Superior temporal gyrus (tissue), 1 donor: ENCODE results near the gene FAM131A.
A peak's percentile ranks its signal among the peaks of the same experiment; 100 is the strongest.

Experiments used
- DNase-seq: peaks from one replicate; pipeline ENCODE4 v3.0.0-alpha.2; 2016; ENCODE audit errors: extremely low spot score

The FAM131A gene

DNA sequence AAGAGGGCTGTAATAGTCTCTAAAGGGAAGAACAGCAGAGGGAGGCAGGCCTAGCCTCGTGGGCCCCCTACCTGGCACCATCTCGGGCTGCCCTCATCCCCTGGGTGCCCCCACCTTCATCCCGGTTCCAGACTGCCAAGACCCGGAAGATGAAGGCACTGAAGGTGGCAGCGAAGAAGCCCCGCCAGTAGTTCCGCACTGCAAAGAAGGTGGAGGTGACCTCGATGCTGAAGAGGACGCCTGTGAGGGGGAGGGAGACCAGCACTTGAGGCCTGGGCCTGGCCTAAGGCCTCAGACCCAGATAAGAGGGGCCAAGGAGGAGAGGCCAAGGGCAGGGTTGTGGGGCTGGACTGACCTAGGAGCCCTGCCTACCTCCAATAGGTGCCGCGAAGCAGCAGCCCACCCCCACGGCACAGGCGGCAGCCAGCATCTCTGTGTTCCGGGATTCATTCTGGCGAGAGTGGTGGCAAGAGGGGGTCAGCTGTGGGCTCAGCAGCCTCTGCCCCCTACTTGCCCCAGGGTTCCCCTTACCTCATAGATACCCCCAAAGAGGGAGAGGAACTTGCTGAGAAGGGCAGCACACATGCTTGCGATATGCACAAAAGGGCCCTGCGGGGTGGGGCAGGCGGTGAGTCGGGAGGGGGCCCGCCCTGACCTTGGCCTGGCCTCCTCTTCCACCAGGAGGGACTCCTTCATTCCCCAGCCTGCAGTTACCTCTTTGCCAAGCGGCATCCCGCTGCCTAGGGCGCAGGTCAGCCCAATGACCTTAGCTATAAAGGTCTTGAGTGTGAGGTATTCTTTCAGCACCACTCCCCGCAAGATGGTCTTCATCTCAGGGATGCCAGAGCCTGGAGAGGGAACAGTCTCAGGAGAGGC lies 20.1 kb downstream of the FAM131A start:
- no peak for DNase-seq

DNA sequence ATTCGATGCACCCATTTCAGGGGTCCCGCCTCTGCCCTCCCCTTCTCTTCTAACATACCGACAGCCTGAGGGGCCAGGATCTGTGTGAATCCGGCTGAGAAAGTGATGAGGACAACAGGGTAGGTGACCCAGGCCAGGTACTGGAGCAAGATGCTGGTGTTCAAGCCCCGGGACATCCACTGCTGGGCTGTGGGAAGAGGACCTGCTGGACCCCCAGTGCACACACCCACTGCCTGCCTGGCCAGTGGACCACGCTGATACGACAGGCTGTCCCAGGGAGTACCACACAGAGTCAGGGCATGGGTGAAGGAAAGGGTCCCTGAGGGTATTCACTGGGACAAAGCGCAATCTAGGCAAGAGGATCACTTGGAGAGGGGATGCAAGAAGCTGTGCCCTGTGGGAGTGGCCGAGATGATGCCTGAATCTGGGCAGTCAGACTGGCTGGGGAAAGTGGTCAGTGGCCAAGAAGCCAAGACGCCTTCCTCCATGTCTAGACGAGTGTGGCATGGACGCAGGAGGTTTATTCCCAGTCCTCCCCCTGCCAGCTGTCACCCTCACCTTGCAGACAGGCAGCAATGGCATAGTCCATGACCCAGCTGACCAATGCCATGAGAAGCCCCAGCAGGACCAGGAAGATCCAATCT lies 20.8 kb downstream of the FAM131A start:
- DNase-seq: no peak

- no peak for DNase-seq
These were observed 21.5 kb downstream of the FAM131A start for GRCh38 chr3:184358921-184359350.

GRCh38 chr3:184359610-184360009 lies 22.2 kb downstream of the FAM131A start:
- DNase-seq: no peak

GRCh38 chr3:184360070-184360928 lies 22.9 kb downstream of the FAM131A start:
- no peak for DNase-seq

DNA sequence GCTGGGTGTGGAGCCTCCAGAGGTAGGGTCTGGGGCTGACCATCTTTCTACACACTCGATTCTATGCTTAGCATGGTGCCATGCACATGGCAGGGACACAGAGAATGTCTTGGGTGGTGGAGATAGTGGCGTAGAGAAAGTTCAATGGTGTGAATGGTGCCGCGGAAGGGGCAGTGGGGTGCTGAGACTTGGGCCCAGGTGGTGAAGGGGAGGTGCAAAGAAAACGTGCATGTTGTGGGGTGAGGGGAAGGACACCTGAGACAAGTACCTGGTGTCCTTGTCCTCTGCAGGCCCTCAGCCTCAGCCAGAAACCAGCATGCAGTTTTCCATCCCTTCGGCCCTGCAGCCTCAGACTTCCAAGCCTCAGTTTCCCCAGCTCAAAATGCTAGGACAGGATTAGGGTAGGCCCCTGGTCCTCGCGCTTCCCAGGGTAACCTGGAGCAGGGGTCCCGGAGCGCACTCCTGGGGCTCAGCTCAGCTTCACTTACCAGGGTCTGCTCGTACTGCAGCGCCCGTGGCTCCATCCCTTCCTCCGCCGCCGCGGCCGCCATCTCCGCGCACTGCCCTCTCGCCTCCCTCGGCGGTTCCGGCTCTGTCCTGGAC lies 23.6 kb downstream of the FAM131A start:
- peak; percentile 16 for DNase-seq

DNA sequence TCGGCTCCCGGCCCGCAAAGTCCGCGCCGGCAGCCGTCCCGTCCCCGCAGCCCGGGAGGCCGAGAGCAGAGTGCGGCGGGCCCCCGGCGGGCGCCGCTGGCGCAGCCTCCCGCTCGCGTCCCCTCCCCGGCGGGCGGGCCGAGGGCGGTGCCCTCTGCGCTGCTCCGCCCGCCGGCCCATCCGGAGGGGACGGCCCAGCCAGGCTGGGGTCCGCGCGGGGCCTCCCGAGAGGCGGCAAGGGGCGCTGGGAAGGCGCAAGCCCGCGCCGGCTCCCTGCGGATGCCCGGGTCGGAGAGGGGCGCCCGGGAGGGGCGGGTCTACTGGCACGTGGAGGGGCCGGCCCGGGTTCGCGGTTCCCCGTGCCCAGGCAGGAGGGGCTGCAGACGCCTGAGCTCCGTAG lies 24.1 kb downstream of the FAM131A start, which contains the start of the genes CLCN2 and POLR2H:
TSS of gene CLCN2 (minus strand) at position 74 of the 400 bp plus-strand sequence. CDS start 126 bp downstream, outside the sequence.
TSS of gene POLR2H (plus strand) at position 179 of the 400 bp plus-strand sequence. CDS start 1,783 bp downstream, outside the sequence.
- peak; percentile 66 for DNase-seq

DNA sequence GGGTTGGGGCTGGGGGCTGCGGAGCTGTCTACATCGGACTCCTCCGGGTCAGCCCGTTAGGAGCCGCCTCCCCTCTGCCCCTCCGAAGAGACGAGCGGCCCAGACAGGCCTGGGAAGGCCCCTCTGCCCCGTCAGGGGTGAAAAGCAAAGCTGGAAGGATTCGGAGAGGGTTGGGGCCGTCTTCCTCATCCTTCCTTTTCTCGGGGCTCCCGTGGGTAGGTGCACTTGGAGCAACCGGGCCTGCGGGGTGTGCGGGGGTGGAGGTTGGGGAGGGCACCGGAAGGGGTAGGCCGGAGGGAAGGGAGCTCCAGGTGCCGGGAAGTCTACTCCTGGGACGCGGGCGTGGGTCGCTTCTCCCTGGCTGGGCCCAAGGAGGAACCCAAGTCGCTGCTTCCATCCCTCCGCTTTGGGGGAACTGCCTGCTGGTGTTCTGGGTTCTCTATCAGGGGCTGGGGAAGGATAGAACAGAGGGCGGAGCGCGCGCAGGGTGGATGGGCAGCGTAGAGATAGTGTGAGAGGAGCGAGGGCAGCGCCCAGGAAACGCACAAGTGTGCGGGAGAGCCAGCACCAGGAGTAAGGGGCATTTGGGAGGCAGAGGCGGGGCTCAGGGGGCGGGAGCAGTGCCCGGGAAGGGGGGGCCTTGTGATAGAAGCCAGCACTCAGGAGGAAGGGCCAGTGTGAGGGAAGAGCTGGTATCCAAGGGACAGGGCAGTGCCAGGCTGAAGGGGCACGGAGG lies 24.7 kb downstream of the FAM131A start:
- peak; percentile 67 for DNase-seq

DNA sequence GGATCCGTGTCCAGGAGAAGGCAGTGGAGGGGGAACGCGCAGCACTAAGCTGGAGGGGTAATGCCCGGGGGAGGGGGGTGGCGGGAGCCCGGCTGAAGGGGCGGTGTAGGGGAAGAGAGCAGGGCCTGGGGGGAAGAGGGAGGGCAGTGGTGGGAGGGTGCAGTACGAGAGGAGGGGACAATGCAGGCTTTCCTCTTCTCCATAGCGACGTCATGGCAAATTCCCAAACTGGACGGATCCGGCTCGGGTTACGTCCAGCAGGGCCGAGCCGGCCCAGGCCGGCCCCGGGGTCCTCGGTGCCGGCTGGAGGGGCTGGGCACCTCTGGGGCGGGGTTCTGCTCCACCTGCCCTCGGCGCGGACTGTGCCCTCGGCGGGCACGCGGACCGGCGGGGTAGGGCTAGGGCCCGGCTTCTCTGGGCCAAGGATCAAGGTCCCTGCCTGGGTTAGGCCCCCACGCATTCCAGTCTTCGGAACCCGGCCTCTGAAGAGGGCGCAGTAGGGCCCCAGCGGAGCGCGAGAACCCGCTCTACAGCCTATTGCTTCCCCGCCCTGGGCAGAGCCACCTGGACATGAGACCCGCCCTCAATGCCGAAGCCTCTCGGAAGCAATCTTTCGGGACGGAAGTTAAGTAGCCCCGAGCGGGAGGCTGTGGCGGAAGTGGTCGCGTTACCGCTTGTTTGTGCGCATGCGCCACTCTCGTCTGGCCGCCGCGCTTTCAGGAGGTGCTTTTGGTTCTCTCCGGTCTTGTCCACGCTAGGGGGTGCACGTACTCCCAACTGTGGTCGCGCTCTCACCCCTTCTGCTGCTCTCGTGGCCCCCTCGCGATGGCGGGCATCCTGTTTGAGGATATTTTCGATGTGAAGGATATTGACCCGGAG lies 25.5 kb downstream of the FAM131A start:
- peak; percentile 97 for DNase-seq

DNA sequence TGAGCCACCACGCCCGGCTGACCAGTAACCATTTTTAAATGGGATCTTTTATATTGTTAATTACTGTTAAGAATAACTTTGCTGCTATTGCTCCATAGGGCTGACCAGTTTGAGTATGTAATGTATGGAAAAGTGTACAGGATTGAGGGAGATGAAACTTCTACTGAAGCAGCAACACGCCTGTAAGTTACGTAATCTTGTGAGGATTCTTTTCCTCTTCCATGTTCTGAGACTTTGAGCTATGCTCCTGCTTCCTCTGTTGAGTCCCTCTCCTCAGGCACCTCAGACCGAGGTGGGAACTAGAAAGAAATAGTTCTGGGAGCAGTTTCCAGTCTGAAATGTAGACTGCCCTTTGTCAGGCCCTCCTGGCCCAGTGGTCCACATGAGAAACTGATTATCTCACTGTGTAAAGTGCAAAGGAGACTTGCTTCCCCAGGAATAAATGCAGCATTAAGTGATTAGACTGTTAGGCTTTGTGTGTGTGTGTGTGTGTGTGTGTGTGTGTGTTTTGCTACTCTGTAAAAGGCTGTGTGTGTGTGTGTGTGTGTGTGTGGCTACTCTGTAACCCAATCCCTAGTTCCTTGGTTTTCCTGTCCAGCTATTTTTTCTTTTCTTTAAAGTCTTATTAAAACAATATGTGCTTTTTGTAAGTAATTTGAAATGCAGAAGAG lies 29.4 kb downstream of the FAM131A start:
- no peak for DNase-seq

DNA sequence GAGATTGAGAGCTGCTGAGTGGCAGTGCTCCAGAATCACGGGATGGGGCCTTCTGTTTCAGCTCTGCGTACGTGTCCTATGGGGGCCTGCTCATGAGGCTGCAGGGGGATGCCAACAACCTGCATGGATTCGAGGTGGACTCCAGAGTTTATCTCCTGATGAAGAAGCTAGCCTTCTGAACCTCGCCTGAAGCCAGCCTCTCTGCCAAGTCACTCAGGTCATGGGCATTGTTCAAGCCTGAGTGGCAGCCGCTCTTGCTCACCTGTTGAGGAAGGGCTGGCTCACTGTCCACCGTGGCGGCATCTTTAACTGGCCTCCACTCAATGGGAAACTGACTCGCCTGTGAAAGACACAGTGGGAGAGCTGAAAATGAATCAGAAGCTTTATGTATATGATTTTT lies 30.7 kb downstream of the FAM131A start:
- no peak for DNase-seq

DNA sequence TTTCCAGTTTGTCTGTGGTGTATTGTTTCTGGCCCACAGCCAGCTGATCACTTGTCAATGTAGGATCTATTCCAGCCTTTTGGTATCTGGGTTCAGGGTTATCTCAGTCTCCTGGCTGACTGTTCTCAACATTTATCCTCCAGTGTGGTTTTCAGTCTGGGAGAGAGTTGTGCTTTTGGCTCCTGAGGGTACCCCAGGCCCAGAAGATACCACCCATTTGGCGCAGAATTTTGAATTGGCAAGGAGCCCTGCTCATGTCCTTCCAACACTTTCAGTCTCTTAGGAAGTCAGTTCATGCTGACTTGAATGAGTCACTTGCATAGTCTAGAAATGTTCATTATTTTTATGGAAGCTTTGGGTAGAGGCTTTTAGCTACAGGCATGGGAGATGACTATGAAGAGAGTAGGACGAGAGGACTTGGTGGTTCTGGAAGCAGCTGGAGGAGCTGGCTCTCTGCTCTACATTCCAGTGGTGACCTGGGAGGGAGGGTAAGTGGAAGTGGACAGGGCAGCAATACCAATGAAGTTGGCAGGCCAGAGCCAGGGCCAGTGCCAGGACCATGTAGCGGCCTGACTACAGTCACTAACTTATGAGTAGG lies 31.3 kb downstream of the FAM131A start:
- DNase-seq: peak; percentile 38

- DNase-seq: peak; percentile 86
These were observed 34.2 kb downstream of the FAM131A start for GRCh38 chr3:184371570-184372018.

DNA sequence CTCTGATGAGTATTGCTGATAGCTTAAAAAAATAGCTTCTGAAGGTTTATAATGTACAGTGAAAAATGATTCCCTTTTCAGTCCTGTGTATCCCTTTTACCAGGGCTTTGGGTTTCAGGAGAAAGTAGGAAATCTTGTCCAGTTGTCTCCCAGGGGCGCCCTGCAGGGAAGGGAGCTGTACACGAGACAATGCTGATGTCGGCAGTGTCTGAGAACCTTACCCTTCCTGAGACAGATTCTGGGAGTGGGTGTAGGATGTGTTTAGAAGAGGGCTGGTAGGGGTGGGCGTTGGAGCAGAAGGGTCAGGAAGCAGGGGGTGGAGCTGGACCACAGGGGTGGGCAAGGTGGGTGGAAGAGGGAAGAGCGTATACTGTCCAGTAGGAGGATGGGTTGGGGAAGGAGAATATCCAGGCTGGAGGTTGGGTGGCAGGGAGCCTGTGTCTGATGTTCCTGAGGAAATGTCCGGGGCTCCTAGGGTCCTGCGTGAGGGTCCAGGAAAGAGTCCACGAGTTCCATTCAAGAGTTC lies 35.0 kb downstream of the FAM131A start:
- no peak for DNase-seq

GRCh38 chr3:184372911-184373310 lies 35.5 kb downstream of the FAM131A start:
- DNase-seq: no peak

- no peak for DNase-seq
These were observed 36.0 kb downstream of the FAM131A start for GRCh38 chr3:184373422-184373821.

- DNase-seq: no peak
These were observed 38.5 kb downstream of the FAM131A start for GRCh38 chr3:184375747-184376461.

DNA sequence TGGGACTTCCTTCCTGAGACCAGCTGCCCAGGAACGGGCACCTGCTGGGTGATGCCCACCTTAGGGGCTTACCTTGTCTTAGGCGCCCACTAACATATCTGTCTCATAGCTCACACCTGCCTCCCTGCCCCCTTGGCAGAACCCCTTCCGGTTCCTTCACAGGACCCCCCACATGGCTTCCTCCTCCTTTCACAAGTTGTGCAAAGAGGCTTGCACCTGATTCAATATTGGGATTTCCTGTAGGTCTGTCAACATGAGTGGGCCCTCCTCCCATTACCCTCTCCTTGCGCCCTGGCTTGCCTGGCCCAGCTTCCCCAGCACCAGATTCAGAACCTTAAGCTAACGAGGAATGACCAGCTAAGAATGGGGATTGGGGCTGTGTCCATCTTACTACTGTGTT lies 40.0 kb downstream of the FAM131A start:
- DNase-seq: no peak
